ENCODE measurements around the gene FNIP1.
A peak's percentile ranks its signal among the peaks of the same experiment; 100 is the strongest.
"Not testable (repeated sequence)": the region's sequence is repeated elsewhere in the genome, so short reads cannot be mapped to it uniquely, and the experiment has no call there.

Gene FNIP1

GRCh38 chr5:131796793-131797693, at the start of gene FNIP1:
FNIP1 (minus strand) TSS chr5:131797017; CDS start chr5:131796921, 96 bp downstream.
- peak; percentile 92 for DNase-seq (ENCODE audit: low read depth)

- no peak for DNase-seq (ENCODE audit: low read depth)
These were observed 49.7 kb upstream of the FNIP1 start for GRCh38 chr5:131846536-131846935.

GRCh38 chr5:131845828-131846227, 49.0 kb upstream of the FNIP1 start:
- no peak for DNase-seq (ENCODE audit: low read depth)

GRCh38 chr5:131842971-131843370, 46.2 kb upstream of the FNIP1 start:
- DNase-seq (ENCODE audit: low read depth) = not testable (repeated sequence)

- DNase-seq (ENCODE audit: low read depth) = not testable (repeated sequence)
These were observed 35.9 kb upstream of the FNIP1 start for GRCh38 chr5:131832702-131833101.

GRCh38 chr5:131825404-131826013, 28.7 kb upstream of the FNIP1 start:
- peak; percentile 17 for DNase-seq (ENCODE audit: low read depth)

GRCh38 chr5:131824631-131825030, 27.8 kb upstream of the FNIP1 start:
- DNase-seq (ENCODE audit: low read depth) = no peak

GRCh38 chr5:131821221-131821620, 24.4 kb upstream of the FNIP1 start:
- DNase-seq (ENCODE audit: low read depth) = no peak

- DNase-seq (ENCODE audit: low read depth) = no peak
These were observed 21.3 kb upstream of the FNIP1 start for GRCh38 chr5:131818001-131818724.

- DNase-seq (ENCODE audit: low read depth) = peak; percentile 83
These were observed 18.2 kb upstream of the FNIP1 start for GRCh38 chr5:131814990-131815389.

GRCh38 chr5:131812371-131813160, 15.7 kb upstream of the FNIP1 start:
- no peak for DNase-seq (ENCODE audit: low read depth)

GRCh38 chr5:131810510-131811249, 13.9 kb upstream of the FNIP1 start:
- peak; percentile 21 for DNase-seq (ENCODE audit: low read depth)

GRCh38 chr5:131795879-131796792, 681 bp downstream of the FNIP1 start:
- DNase-seq (ENCODE audit: low read depth) = peak; percentile 37

- peak; percentile 59 for DNase-seq (ENCODE audit: low read depth)
These were observed 1.6 kb downstream of the FNIP1 start for GRCh38 chr5:131795228-131795627.

- DNase-seq (ENCODE audit: low read depth) = no peak
These were observed 2.2 kb downstream of the FNIP1 start for GRCh38 chr5:131794586-131794985.

GRCh38 chr5:131792896-131793295, 3.9 kb downstream of the FNIP1 start:
- DNase-seq (ENCODE audit: low read depth) = peak; percentile 43

GRCh38 chr5:131791866-131792265, 5.0 kb downstream of the FNIP1 start:
- DNase-seq (ENCODE audit: low read depth) = no peak

GRCh38 chr5:131790550-131790949, 6.3 kb downstream of the FNIP1 start:
- no peak for DNase-seq (ENCODE audit: low read depth)

- no peak for DNase-seq (ENCODE audit: low read depth)
These were observed 7.1 kb downstream of the FNIP1 start for GRCh38 chr5:131789765-131790164.

- no peak for DNase-seq (ENCODE audit: low read depth)
These were observed 9.1 kb downstream of the FNIP1 start for GRCh38 chr5:131787736-131788135.

Data from amniotic epithelial cell (primary cell).